ENCODE results near the gene HEPACAM.

Gene HEPACAM

DNA sequence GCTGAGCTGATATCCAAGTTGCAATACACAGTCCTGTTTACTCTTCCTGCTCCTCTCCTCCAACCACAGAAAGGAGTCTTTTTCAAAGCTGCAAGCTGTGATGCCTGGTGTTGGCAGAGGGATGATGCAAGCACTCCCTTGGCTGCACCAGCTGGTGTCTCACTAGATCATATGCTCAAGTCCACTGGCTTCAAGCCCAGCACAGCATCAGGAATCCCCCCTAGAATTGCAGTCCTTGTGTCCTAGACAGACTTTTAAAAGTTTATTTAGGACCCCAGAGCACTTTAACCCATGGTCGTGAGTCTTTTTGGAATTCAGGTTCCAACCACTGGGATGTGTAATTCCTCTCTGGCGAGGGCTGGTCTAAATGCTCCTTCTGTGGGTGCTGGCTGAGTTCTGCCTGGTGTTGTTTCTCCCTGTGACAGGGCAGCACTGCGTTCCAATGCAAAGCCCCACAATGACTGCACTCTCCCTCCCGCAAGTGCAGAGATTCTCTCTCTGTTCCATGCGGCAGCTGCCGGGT, 18.7 kb downstream of the HEPACAM start:
- Histone ChIP-seq H2BK12ac (ENCODE audit: low read length in 2 of 2) (peak overlapping the region in 1 of 2 experiments; percentile 21), H3K79me1 (replicated peaks; ENCODE audit: low read length, poor library complexity, severe bottlenecking) (no peaks in the 10 kb centered on the region), H3K4me2 (ENCODE audit: low read length, poor library complexity, severe bottlenecking) (no peak overlapping the region), H2BK5ac (ENCODE audit: low read depth, low read length, poor library complexity, severe bottlenecking) (no peak overlapping the region), H3K23ac (ENCODE audit: low read length in 2 of 2) (no peak overlapping the region), H3K36me3 (ENCODE audit: control insufficient read depth in 1 of 2, insufficient read depth in 2 of 2, low read depth in 1 of 2, low read length in 2 of 2) (no peaks in the 10 kb centered on the region), H3K4me1 (ENCODE audit: control insufficient read depth, insufficient read depth, low read depth, low read length) (peaks cover 13% of the 10 kb centered on the region), H3K9ac (ENCODE audit: low read length) (no peak overlapping the region), H3K18ac (ENCODE audit: low read depth in 1 of 2, low read length in 2 of 2) (peak overlapping the region; percentile 5 to 27), H3K4me3 (ENCODE audit: insufficient read depth in 1 of 2, low read depth in 1 of 2, low read length in 2 of 2) (no peak overlapping the region), H2AFZ (ENCODE audit: low read depth, low read length) (no peak overlapping the region), H3K9me3 (ENCODE audit: control insufficient read depth, low read length) (peaks cover under 1% of the 10 kb centered on the region), H4K91ac (ENCODE audit: low read length) (no peak overlapping the region), H2BK120ac (ENCODE audit: low read depth, low read length) (peak overlapping the region; percentile 52), H3K27me3 (ENCODE audit: control insufficient read depth in 1 of 2, insufficient read depth in 1 of 2, low read length in 2 of 2) (peaks cover 0 to 5% of the 10 kb centered on the region in 2 experiments), H2AK5ac (ENCODE audit: low read length, severe bottlenecking) (no peak overlapping the region), H3K4ac (ENCODE audit: low read depth in 1 of 2, low read length in 2 of 2) (no peak overlapping the region), H3K27ac (ENCODE audit: low read length, poor library complexity, severe bottlenecking) (no peak overlapping the region), H4K8ac (ENCODE audit: low read length) (peak overlapping the region; percentile 29), H3K14ac (ENCODE audit: low read length in 2 of 2) (no peak overlapping the region), H2BK15ac (ENCODE audit: low read depth, poor library complexity, severe bottlenecking) (no peak overlapping the region)
- peak; percentile 64 for DNase-seq
- 89% methylated on average over 6 of the region's 6 CpGs for whole genome bisulfite sequencing

DNA sequence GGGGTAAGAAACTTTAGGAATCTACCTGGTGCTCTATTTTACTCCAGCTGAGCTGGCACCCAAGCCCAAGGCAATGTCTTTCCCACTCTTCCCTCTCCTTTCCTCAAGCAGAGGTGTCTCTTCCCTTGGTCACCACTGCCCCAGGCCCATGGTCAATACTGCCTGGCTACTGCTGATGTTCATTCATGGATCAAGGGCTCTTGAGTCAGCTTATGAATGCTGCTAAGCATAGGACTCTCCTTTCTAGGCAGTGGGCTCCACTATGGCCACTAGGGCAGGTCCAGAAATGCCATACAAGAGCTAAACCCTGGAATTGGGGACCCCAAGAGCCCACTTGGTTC, 19.5 kb downstream of the HEPACAM start:
- H4K91ac ChIP-seq (ENCODE audit: low read length) = no peak overlapping the region
- H3K36me3 ChIP-seq (ENCODE audit: control insufficient read depth in 1 of 2, insufficient read depth in 2 of 2, low read depth in 1 of 2, low read length in 2 of 2) = no peaks in the 10 kb centered on the region
- H3K27ac ChIP-seq (ENCODE audit: low read length, poor library complexity, severe bottlenecking) = no peak overlapping the region

DNA sequence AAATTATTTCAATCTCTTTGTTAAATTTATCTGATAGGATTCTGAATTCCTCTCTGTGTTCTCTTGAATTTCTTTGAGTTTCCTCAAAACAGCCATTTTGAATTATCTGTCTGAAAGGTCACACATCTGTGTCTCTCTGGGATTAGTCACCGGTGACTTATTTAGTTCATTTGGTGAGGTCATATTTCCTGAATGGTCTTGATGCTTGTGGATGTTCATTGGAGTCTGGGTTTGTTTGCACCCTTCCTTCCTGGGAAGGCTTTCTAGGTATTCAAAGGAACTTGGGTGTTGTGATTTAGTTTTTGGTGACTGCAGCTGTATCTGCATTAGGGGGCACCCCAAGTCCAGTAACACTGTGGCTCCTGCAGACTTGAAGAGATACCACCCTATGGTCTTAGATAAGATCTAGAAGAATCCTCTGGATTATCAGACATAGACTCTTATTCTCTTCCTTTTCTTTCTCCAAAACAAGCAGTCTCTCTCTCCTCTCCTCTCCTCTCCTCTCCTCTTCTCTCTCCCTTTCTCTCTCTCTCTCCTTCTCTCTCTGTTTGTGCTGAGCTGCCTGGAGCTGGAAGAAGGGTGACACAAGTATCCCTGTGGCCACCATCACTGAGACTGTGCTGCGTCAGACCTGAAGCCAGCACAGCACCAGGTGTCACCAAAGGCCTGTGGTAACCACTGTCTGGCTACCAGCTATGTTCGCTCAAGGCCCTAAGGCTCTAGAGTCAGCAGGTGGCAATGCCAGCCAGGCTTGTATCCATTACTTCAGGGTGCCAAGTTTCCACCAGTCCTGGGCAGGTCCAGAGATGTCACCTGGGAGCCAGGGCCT, 20.1 kb downstream of the HEPACAM start:
- H3K27ac ChIP-seq (ENCODE audit: low read length, poor library complexity, severe bottlenecking) = no peak overlapping the region
- 67% methylated on average over 3 of the region's 3 CpGs for WGBS
- no peak overlapping the region for H2BK15ac ChIP-seq (ENCODE audit: low read depth, poor library complexity, severe bottlenecking)

More for the DNA sequence above, 19.5 kb downstream of the HEPACAM start:
- Histone ChIP-seq H3K23ac (ENCODE audit: low read length in 2 of 2) (no peak overlapping the region), H3K14ac (ENCODE audit: low read length in 2 of 2) (no peak overlapping the region), H3K4me3 (ENCODE audit: insufficient read depth in 1 of 2, low read depth in 1 of 2, low read length in 2 of 2) (no peak overlapping the region), H2AFZ (ENCODE audit: low read depth, low read length) (no peak overlapping the region), H2BK15ac (ENCODE audit: low read depth, poor library complexity, severe bottlenecking) (no peak overlapping the region), H3K4me2 (ENCODE audit: low read length, poor library complexity, severe bottlenecking) (no peak overlapping the region), H2BK120ac (ENCODE audit: low read depth, low read length) (no peak overlapping the region), H2BK5ac (ENCODE audit: low read depth, low read length, poor library complexity, severe bottlenecking) (no peak overlapping the region), H4K8ac (ENCODE audit: low read length) (no peak overlapping the region), H3K9ac (ENCODE audit: low read length) (no peak overlapping the region), H3K4me1 (ENCODE audit: control insufficient read depth, insufficient read depth, low read depth, low read length) (peaks cover 9% of the 10 kb centered on the region), H2BK12ac (ENCODE audit: low read length in 2 of 2) (no peak overlapping the region), H3K18ac (ENCODE audit: low read depth in 1 of 2, low read length in 2 of 2) (no peak overlapping the region), H2AK5ac (ENCODE audit: low read length, severe bottlenecking) (no peak overlapping the region), H3K79me1 (replicated peaks; ENCODE audit: low read length, poor library complexity, severe bottlenecking) (no peaks in the 10 kb centered on the region), H3K27me3 (ENCODE audit: control insufficient read depth in 1 of 2, insufficient read depth in 1 of 2, low read length in 2 of 2) (peaks cover 0 to 2% of the 10 kb centered on the region in 2 experiments), H3K9me3 (ENCODE audit: control insufficient read depth, low read length) (peaks cover 7% of the 10 kb centered on the region), H3K4ac (ENCODE audit: low read depth in 1 of 2, low read length in 2 of 2) (no peak overlapping the region)
- DNase-seq = no peak

GRCh38 chr11:124902616-124903015, 33.2 kb downstream of the HEPACAM start:
- Histone ChIP-seq H2AFZ (ENCODE audit: low read depth, low read length) (no peak overlapping the region), H3K4me3 (ENCODE audit: insufficient read depth in 1 of 2, low read depth in 1 of 2, low read length in 2 of 2) (no peak overlapping the region), H3K23ac (ENCODE audit: low read length in 2 of 2) (no peak overlapping the region), H3K9ac (ENCODE audit: low read length) (no peak overlapping the region), H3K18ac (ENCODE audit: low read depth in 1 of 2, low read length in 2 of 2) (no peak overlapping the region), H3K79me1 (replicated peaks; ENCODE audit: low read length, poor library complexity, severe bottlenecking) (no peaks in the 10 kb centered on the region), H4K91ac (ENCODE audit: low read length) (no peak overlapping the region), H3K9me3 (ENCODE audit: control insufficient read depth, low read length) (no peaks in the 10 kb centered on the region), H2BK120ac (ENCODE audit: low read depth, low read length) (no peak overlapping the region), H3K4me2 (ENCODE audit: low read length, poor library complexity, severe bottlenecking) (no peak overlapping the region), H3K14ac (ENCODE audit: low read length in 2 of 2) (no peak overlapping the region), H2BK5ac (ENCODE audit: low read depth, low read length, poor library complexity, severe bottlenecking) (no peak overlapping the region), H3K4me1 (ENCODE audit: control insufficient read depth, insufficient read depth, low read depth, low read length) (peaks cover 16% of the 10 kb centered on the region), H2BK12ac (ENCODE audit: low read length in 2 of 2) (no peak overlapping the region), H3K27ac (ENCODE audit: low read length, poor library complexity, severe bottlenecking) (no peak overlapping the region), H2BK15ac (ENCODE audit: low read depth, poor library complexity, severe bottlenecking) (no peak overlapping the region), H4K8ac (ENCODE audit: low read length) (no peak overlapping the region), H3K36me3 (ENCODE audit: control insufficient read depth in 1 of 2, insufficient read depth in 2 of 2, low read depth in 1 of 2, low read length in 2 of 2) (no peaks in the 10 kb centered on the region), H3K4ac (ENCODE audit: low read depth in 1 of 2, low read length in 2 of 2) (no peak overlapping the region), H2AK5ac (ENCODE audit: low read length, severe bottlenecking) (no peak overlapping the region), H3K27me3 (ENCODE audit: control insufficient read depth in 1 of 2, insufficient read depth in 1 of 2, low read length in 2 of 2) (no peaks in the 10 kb centered on the region)
- WGBS = no CpG with 5 or more reads among the region's 1 CpG
- no peak for DNase-seq

More for the DNA sequence above, 20.1 kb downstream of the HEPACAM start:
- Histone ChIP-seq H4K91ac (ENCODE audit: low read length) (no peak overlapping the region), H4K8ac (ENCODE audit: low read length) (no peak overlapping the region), H3K4ac (ENCODE audit: low read depth in 1 of 2, low read length in 2 of 2) (no peak overlapping the region), H2AFZ (ENCODE audit: low read depth, low read length) (no peak overlapping the region), H2BK5ac (ENCODE audit: low read depth, low read length, poor library complexity, severe bottlenecking) (no peak overlapping the region), H2BK120ac (ENCODE audit: low read depth, low read length) (no peak overlapping the region), H3K23ac (ENCODE audit: low read length in 2 of 2) (no peak overlapping the region), H3K9me3 (ENCODE audit: control insufficient read depth, low read length) (peaks cover 7% of the 10 kb centered on the region), H3K18ac (ENCODE audit: low read depth in 1 of 2, low read length in 2 of 2) (no peak overlapping the region), H3K4me1 (ENCODE audit: control insufficient read depth, insufficient read depth, low read depth, low read length) (peaks cover 4% of the 10 kb centered on the region), H2BK12ac (ENCODE audit: low read length in 2 of 2) (no peak overlapping the region), H2AK5ac (ENCODE audit: low read length, severe bottlenecking) (no peak overlapping the region), H3K4me2 (ENCODE audit: low read length, poor library complexity, severe bottlenecking) (no peak overlapping the region), H3K4me3 (ENCODE audit: insufficient read depth in 1 of 2, low read depth in 1 of 2, low read length in 2 of 2) (no peak overlapping the region), H3K79me1 (replicated peaks; ENCODE audit: low read length, poor library complexity, severe bottlenecking) (no peaks in the 10 kb centered on the region), H3K9ac (ENCODE audit: low read length) (no peak overlapping the region), H3K14ac (ENCODE audit: low read length in 2 of 2) (no peak overlapping the region), H3K36me3 (ENCODE audit: control insufficient read depth in 1 of 2, insufficient read depth in 2 of 2, low read depth in 1 of 2, low read length in 2 of 2) (no peaks in the 10 kb centered on the region), H3K27me3 (ENCODE audit: control insufficient read depth in 1 of 2, insufficient read depth in 1 of 2, low read length in 2 of 2) (no peaks in the 10 kb centered on the region)
- peak; percentile 24 for DNase-seq
